Measurements from ENCODE around the gene PCK1.

DNA sequence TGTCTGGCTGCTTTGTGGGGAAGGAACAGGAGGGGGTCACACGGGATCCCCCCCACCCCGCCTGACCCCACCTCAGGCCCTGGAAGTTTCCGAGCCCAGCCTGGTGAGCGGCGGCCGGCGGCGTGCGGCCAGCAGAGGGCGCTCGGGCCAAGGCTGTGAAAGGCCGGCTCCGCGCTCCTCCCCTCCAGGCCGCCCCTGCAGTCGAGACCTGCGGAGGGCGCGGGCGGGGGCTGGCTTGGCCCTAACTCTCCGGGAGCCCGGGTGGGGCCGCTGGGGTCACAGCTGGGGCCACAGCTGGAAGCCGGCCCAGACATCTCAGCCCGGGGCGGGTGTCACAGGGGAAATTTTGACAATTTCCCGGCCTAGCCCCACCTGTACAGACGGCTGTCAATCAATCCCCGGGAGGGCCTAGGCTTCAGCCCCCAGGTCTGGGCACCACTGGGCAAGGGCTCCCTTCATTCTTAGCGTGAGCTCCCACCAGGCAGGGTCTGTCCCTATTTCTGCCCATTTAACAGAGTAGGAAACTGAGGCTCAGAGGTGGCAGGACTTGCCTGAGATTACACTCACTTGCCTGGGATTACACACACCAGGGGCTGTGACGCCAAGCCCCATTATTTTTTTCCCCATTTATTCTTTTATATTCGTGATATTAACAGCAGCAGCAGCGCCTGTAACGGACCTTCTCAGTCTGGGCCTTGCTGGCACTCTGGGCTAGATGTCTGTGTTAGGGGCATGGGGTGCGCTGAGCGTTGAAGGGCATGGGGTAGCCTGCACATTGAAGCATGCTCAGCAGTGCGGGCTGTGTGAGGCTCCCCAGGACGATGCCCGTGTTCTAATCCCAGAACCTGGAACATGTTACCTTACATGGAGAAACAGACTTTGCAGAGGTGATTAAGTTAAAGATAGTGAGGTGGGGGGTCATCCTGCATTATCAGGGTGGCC is 36.4 kb downstream of the PCK1 start:
- TF ChIP-seq, protein P1, sequence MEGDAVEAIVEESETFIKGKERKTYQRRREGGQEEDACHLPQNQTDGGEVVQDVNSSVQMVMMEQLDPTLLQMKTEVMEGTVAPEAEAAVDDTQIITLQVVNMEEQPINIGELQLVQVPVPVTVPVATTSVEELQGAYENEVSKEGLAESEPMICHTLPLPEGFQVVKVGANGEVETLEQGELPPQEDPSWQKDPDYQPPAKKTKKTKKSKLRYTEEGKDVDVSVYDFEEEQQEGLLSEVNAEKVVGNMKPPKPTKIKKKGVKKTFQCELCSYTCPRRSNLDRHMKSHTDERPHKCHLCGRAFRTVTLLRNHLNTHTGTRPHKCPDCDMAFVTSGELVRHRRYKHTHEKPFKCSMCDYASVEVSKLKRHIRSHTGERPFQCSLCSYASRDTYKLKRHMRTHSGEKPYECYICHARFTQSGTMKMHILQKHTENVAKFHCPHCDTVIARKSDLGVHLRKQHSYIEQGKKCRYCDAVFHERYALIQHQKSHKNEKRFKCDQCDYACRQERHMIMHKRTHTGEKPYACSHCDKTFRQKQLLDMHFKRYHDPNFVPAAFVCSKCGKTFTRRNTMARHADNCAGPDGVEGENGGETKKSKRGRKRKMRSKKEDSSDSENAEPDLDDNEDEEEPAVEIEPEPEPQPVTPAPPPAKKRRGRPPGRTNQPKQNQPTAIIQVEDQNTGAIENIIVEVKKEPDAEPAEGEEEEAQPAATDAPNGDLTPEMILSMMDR (IDR thresholded peaks at IDR 0.05; ENCODE audit: low read depth, low read length): peak; percentile 99
- no peak for TF ChIP-seq EZH2phosphoT487 (IDR thresholded peaks at IDR 0.05; ENCODE audit: low read depth)

Measured in OCI-LY3 (cell line).